NK-92 treated with Interleukin-12 subunit alpha and Interleukin-12 subunit beta, amount 100 ng/mL, for 24 hours (cell line): ENCODE data around the gene FOXS1.

Source experiments
- DNase-seq: peaks from one replicate; lab custom pipeline; 2025; lab: John Stamatoyannopoulos, UW

The FOXS1 gene

GRCh38 chr20:31845300-31845863 lies at the start of gene FOXS1:
Gene FOXS1, minus strand, starts transcription at chr20:31845604. Its CDS starts 62 bp downstream, at chr20:31845542.
- DNase-seq = no peak

- DNase-seq = no peak
Measured at GRCh38 chr20:31890646-31891045, 45.2 kb upstream of the FOXS1 start.

- DNase-seq = no peak
Measured at GRCh38 chr20:31883829-31884228, 38.4 kb upstream of the FOXS1 start.

GRCh38 chr20:31881945-31882344 lies 36.5 kb upstream of the FOXS1 start:
- DNase-seq = no peak

GRCh38 chr20:31879143-31879987 lies 34.0 kb upstream of the FOXS1 start:
- DNase-seq = peak; percentile 44

GRCh38 chr20:31877684-31878083 lies 32.3 kb upstream of the FOXS1 start:
- DNase-seq = no peak

GRCh38 chr20:31875671-31876070 lies 30.3 kb upstream of the FOXS1 start:
- no peak for DNase-seq

- DNase-seq = no peak
Measured at GRCh38 chr20:31872406-31872805, 27.0 kb upstream of the FOXS1 start.

- DNase-seq = no peak
Measured at GRCh38 chr20:31871618-31871954, 26.2 kb upstream of the FOXS1 start.

- DNase-seq = no peak
Measured at GRCh38 chr20:31870726-31871617, 25.6 kb upstream of the FOXS1 start.

- DNase-seq = no peak
Measured at GRCh38 chr20:31869942-31870725, 24.7 kb upstream of the FOXS1 start, which contains the start of the genes DUSP15 and TTLL9. Gene DUSP15, minus strand, starts transcription at chr20:31870527. Its CDS starts 190 bp downstream, at chr20:31870337. Gene TTLL9, plus strand, starts transcription at chr20:31870634. Its CDS starts 493 bp downstream, at chr20:31871127.

- no peak for DNase-seq
Measured at GRCh38 chr20:31869673-31869941, 24.2 kb upstream of the FOXS1 start.

GRCh38 chr20:31868853-31869672 lies 23.7 kb upstream of the FOXS1 start:
- DNase-seq = no peak

- no peak for DNase-seq
Measured at GRCh38 chr20:31866221-31866620, 20.8 kb upstream of the FOXS1 start.

GRCh38 chr20:31864521-31865400 lies 19.4 kb upstream of the FOXS1 start:
- DNase-seq = no peak

- DNase-seq = no peak
Measured at GRCh38 chr20:31863296-31864085, 18.1 kb upstream of the FOXS1 start.

GRCh38 chr20:31862506-31862905 lies 17.1 kb upstream of the FOXS1 start:
- no peak for DNase-seq

GRCh38 chr20:31862157-31862470 lies 16.7 kb upstream of the FOXS1 start:
- DNase-seq = no peak

- DNase-seq = no peak
Measured at GRCh38 chr20:31861385-31862156, 16.2 kb upstream of the FOXS1 start.
